DND-41 (cell line): ENCODE results near the gene NUDT2.

Experiments
- ATAC-seq: fragments of 200-7000 bp; cut with Tn5 transposase; 3 replicates; pipeline ENCODE4 v1.9.1; 2021; ENCODE audit warnings: low read depth; ENCODE audit not compliant: insufficient read depth
- DNase-seq: peaks from one replicate; pipeline ENCODE4 v3.0.0-alpha.2; 2020
- H2AFZ ChIP-seq: 2 replicates; pipeline ENCODE4 v1.6.0; 2012; ENCODE audit warnings: low read depth, low read length
- H3K27ac ChIP-seq: 2 replicates; pipeline ENCODE4 v1.5.1; 2012; ENCODE audit warnings: low read length, inconsistent platforms
- H3K27me3 ChIP-seq: fragments of 200-600 bp; sonication (generic); 2 replicates; pipeline ENCODE4 v1.6.0; 2012; ENCODE audit warnings: low read length, mild to moderate bottlenecking, inconsistent platforms; ENCODE audit not compliant: insufficient read depth, poor library complexity
- H3K36me3 ChIP-seq: 2 replicates; pipeline ENCODE4 v1.5.1; 2012; ENCODE audit warnings: low read length, inconsistent platforms; ENCODE audit not compliant: insufficient read depth
- H3K4me1 ChIP-seq: 2 replicates; pipeline ENCODE4 v1.5.1; 2012; ENCODE audit warnings: mild to moderate bottlenecking, low read length; ENCODE audit not compliant: insufficient read depth
- H3K4me2 ChIP-seq: 2 replicates; pipeline ENCODE4 v1.6.0; 2012; ENCODE audit warnings: mild to moderate bottlenecking, moderate library complexity, low read length, inconsistent platforms; ENCODE audit not compliant: insufficient read depth
- H3K4me3 ChIP-seq, 2 experiments: fragments of 200-600 bp in 1 of 2; shearing (Covaris generic) in 1 of 2; 2 replicates each; pipeline ENCODE4 v1.5.1; 2012 to 2016; ENCODE audit warnings: inconsistent platforms in 2 of 2, low read length in 2 of 2, mild to moderate bottlenecking in 2 of 2, low read depth in 1 of 2, moderate library complexity in 1 of 2
- H3K79me2 ChIP-seq: 2 replicates; pipeline ENCODE4 v1.6.0; 2012; ENCODE audit warnings: low read length, inconsistent platforms; ENCODE audit not compliant: insufficient read depth
- H3K9ac ChIP-seq: 2 replicates; pipeline ENCODE4 v1.6.0; 2012; ENCODE audit warnings: low read depth, mild to moderate bottlenecking, inconsistent platforms, low read length, moderate library complexity
- H3K9me3 ChIP-seq: 2 replicates; pipeline ENCODE4 v1.5.1; 2012; ENCODE audit warnings: low read length, moderate library complexity, mild to moderate bottlenecking, inconsistent platforms; ENCODE audit not compliant: insufficient read depth, severe bottlenecking
- H4K20me1 ChIP-seq: 2 replicates; pipeline ENCODE4 v1.6.0; 2012; ENCODE audit warnings: low read length; ENCODE audit not compliant: insufficient read depth
- CTCF ChIP-seq: IDR thresholded peaks from 2 replicates; pipeline ENCODE4 v1.5.1; 2012; ENCODE audit warnings: borderline replicate concordance, low read length, moderate library complexity, mild to moderate bottlenecking; ENCODE audit not compliant: poor library complexity, severe bottlenecking; ENCODE audit errors: extremely low read depth
- EZH2 ChIP-seq: IDR thresholded peaks from 3 replicates; pipeline ENCODE4 v1.6.1; 2012; ENCODE audit warnings: borderline replicate concordance, low read depth, mild to moderate bottlenecking, moderate library complexity, low read length, inconsistent platforms; ENCODE audit not compliant: severe bottlenecking

NUDT2 gene

GRCh38 chr9:34387239-34387638 is 57.9 kb downstream of the NUDT2 start:
- Histone ChIP-seq H3K4me3 (no peak overlapping the region), H3K4me2 (no peak overlapping the region), H3K9me3 (no peaks in the 10 kb centered on the region), H3K9ac (no peak overlapping the region), H3K27ac (no peak overlapping the region), H3K79me2 (no peaks in the 10 kb centered on the region), H3K36me3 (no peaks in the 10 kb centered on the region), H2AFZ (no peak overlapping the region), H3K4me1 (no peaks in the 10 kb centered on the region), H3K27me3 (no peaks in the 10 kb centered on the region), H4K20me1 (no peaks in the 10 kb centered on the region)
- TF ChIP-seq EZH2 (no peak), CTCF (no peak)
- DNase-seq (no peak), ATAC-seq (no peak)

- H3K27ac ChIP-seq, result no peak overlapping the region
- H3K4me2 ChIP-seq, result no peak overlapping the region
- no peak overlapping the region for H3K4me3 ChIP-seq
- H3K27me3 ChIP-seq, result no peaks in the 10 kb centered on the region
- ATAC-seq (no peak), DNase-seq (no peak)
- H3K79me2 ChIP-seq, result no peaks in the 10 kb centered on the region
- H3K9ac ChIP-seq, result no peak overlapping the region
- no peak overlapping the region for H2AFZ ChIP-seq
- H3K9me3 ChIP-seq, result no peaks in the 10 kb centered on the region
- H4K20me1 ChIP-seq, result no peaks in the 10 kb centered on the region
- no peaks in the 10 kb centered on the region for H3K4me1 ChIP-seq
- no peak for TF ChIP-seq CTCF
- no peak for TF ChIP-seq EZH2
- no peaks in the 10 kb centered on the region for H3K36me3 ChIP-seq
Measured at GRCh38 chr9:34392511-34392910, 63.1 kb downstream of the NUDT2 start.
